Glomerular visceral epithelial cell (primary cell): ENCODE results near the gene CYTH1.
A peak's percentile ranks its signal among the peaks of the same experiment; 100 is the strongest.
"Not testable (repeated sequence)": the region's sequence is repeated elsewhere in the genome, so short reads cannot be mapped to it uniquely, and the experiment has no call there.

ENCODE experiments used
- DNase-seq: peaks from one replicate; pipeline ENCODE4 v3.0.0-alpha.2; 2016; ENCODE audit errors: extremely low spot score

Gene CYTH1

GRCh38 chr17:78761789-78762406 is 20.2 kb downstream of the CYTH1 start:
- DNase-seq: no peak

- no peak for DNase-seq
Observed at GRCh38 chr17:78759969-78760352, 22.1 kb downstream of the CYTH1 start.

GRCh38 chr17:78759203-78759968 is 22.7 kb downstream of the CYTH1 start:
- DNase-seq: peak; percentile 51

GRCh38 chr17:78753316-78754250 is 28.5 kb downstream of the CYTH1 start:
- DNase-seq: no peak

GRCh38 chr17:78751447-78752161 is 30.5 kb downstream of the CYTH1 start:
- DNase-seq: no peak

- DNase-seq: not testable (repeated sequence)
Observed at GRCh38 chr17:78751000-78751399, 31.1 kb downstream of the CYTH1 start.

- no peak for DNase-seq
Observed at GRCh38 chr17:78748730-78749317, 33.2 kb downstream of the CYTH1 start.

GRCh38 chr17:78748048-78748729 is 33.9 kb downstream of the CYTH1 start:
- no peak for DNase-seq

GRCh38 chr17:78747488-78747887 is 34.6 kb downstream of the CYTH1 start:
- DNase-seq: no peak

GRCh38 chr17:78746949-78747269 is 35.2 kb downstream of the CYTH1 start:
- DNase-seq: no peak

- DNase-seq: no peak
Observed at GRCh38 chr17:78746263-78746948, 35.7 kb downstream of the CYTH1 start.

GRCh38 chr17:78745407-78746088 is 36.5 kb downstream of the CYTH1 start:
- DNase-seq: peak; percentile 45

- no peak for DNase-seq
Observed at GRCh38 chr17:78742901-78743300, 39.2 kb downstream of the CYTH1 start.

GRCh38 chr17:78741644-78742284 is 40.3 kb downstream of the CYTH1 start:
- no peak for DNase-seq

GRCh38 chr17:78739331-78739931 is 42.6 kb downstream of the CYTH1 start:
- DNase-seq: no peak

- no peak for DNase-seq
Observed at GRCh38 chr17:78738698-78739097, 43.4 kb downstream of the CYTH1 start.

GRCh38 chr17:78738278-78738677 is 43.8 kb downstream of the CYTH1 start:
- DNase-seq: no peak

GRCh38 chr17:78737332-78737731 is 44.7 kb downstream of the CYTH1 start:
- peak; percentile 18 for DNase-seq
